HepG2 (cell line): Measurements from ENCODE around the gene AGER. TPM values are rescaled to one million over a fixed set of nuclear protein-coding genes. Genes with fewer than 3 reads are reported as not detected.
A peak's percentile ranks its signal among the peaks of the same experiment; 100 is the strongest.

Source experiments
- GTF3A ChIP-seq: sonication (generic); formaldehyde crosslinking; conservative IDR thresholded peaks from 2 replicates; pipeline ENCODE4 v1.4.0; 2020; ENCODE audit warnings: mild to moderate bottlenecking, missing genetic modification reagents
- HOXA5 ChIP-seq: sonication (generic); formaldehyde crosslinking; IDR thresholded peaks from 2 replicates; pipeline ENCODE4 v1.4.0; 2020; ENCODE audit warnings: missing genetic modification reagents
- KMT2B ChIP-seq: IDR thresholded peaks from 2 replicates; pipeline ENCODE4 v1.6.1; 2016; ENCODE audit warnings: missing genetic modification reagents, missing compliant biosample characterization
- MEF2D ChIP-seq: sonication (generic); formaldehyde crosslinking; IDR thresholded peaks from 2 replicates; pipeline ENCODE4 v1.5.1; 2020; ENCODE audit warnings: mild to moderate bottlenecking, missing genetic modification reagents
- NFYB ChIP-seq: sonication (generic); formaldehyde crosslinking; IDR thresholded peaks from 2 replicates; pipeline ENCODE4 v1.4.0; 2020; ENCODE audit warnings: missing genetic modification reagents
- NKX3-1 ChIP-seq: sonication (generic); formaldehyde crosslinking; IDR thresholded peaks from 2 replicates; pipeline ENCODE4 v1.5.0; 2020; ENCODE audit warnings: missing genetic modification reagents
- RBM39 ChIP-seq: fragments of 200-400 bp; formaldehyde crosslinking; IDR thresholded peaks from one replicate; pipeline ENCODE4 v1.6.1; 2018; ENCODE audit warnings: antibody characterized with exemption, mild to moderate bottlenecking, low read depth, low read length; ENCODE audit not compliant: poor library complexity, severe bottlenecking
- ZEB1 ChIP-seq: IDR thresholded peaks from 2 replicates; pipeline ENCODE4 v1.6.1; 2012; ENCODE audit warnings: mild to moderate bottlenecking, low read depth, inconsistent platforms; ENCODE audit not compliant: insufficient replicate concordance
- ZNF30 ChIP-seq: sonication (generic); formaldehyde crosslinking; IDR thresholded peaks from 2 replicates; pipeline ENCODE4 v1.5.0; 2020; ENCODE audit warnings: mild to moderate bottlenecking, missing genetic modification reagents
- ZNF331 ChIP-seq: sonication (generic); formaldehyde crosslinking; IDR thresholded peaks from 2 replicates; pipeline ENCODE4 v1.4.0; 2020; ENCODE audit warnings: missing genetic modification reagents
- polyA plus RNA-seq, 8 experiments: library from polyadenylated mRNA; depleted of rRNA in 3 of 8; stranded (reverse) in 7 of 8; unstranded in 1 of 8; fragments of >200 nt; fragmentation: Illumina TruSeq in 4 of 8; extraction: Trizol in 4 of 8; gene quantifications; 2 replicates each; pipeline versions ENCODE4 v1.2.1 to v1.2.3, GENCODE V29; 2011 to 2016; ENCODE audit warnings: low read depth in 4 of 8, missing spikeins in 1 of 8, mixed read lengths in 1 of 8; ENCODE audit not compliant: insufficient read depth in 1 of 8
- total RNA-seq, 5 experiments: library from RNA; depleted of rRNA; stranded (reverse); fragments of >200 nt; fragmentation: Illumina TruSeq; extraction: Trizol; gene quantifications; 2 replicates each; pipeline ENCODE4 v1.2.3, GENCODE V29; 2016; ENCODE audit warnings: low read depth in 1 of 5
- TF ChIP-seq, protein P1 (sequence below): sonication (generic); formaldehyde crosslinking; IDR thresholded peaks from 2 replicates; pipeline ENCODE4 v1.5.1; 2020; ENCODE audit warnings: missing genetic modification reagents, mild to moderate bottlenecking, borderline replicate concordance
- TF ChIP-seq, protein P2 (sequence below): sonication (generic); formaldehyde crosslinking; IDR thresholded peaks from 2 replicates; pipeline ENCODE4 v1.4.0; 2020; ENCODE audit warnings: mild to moderate bottlenecking, missing genetic modification reagents
- TF ChIP-seq, protein P3 (sequence below): sonication (generic); formaldehyde crosslinking; IDR thresholded peaks from 2 replicates; pipeline ENCODE4 v1.5.1; 2020; ENCODE audit warnings: mild to moderate bottlenecking, missing genetic modification reagents, borderline replicate concordance
- TF ChIP-seq, protein P4 (sequence below): IDR thresholded peaks from 2 replicates; pipeline ENCODE4 v1.6.1; 2016; ENCODE audit warnings: mild to moderate bottlenecking, missing biosample characterization, missing genetic modification reagents
- TF ChIP-seq, protein P5 (sequence below): sonication (generic); formaldehyde crosslinking; IDR thresholded peaks from 2 replicates; pipeline ENCODE4 v1.8.0; 2022; ENCODE audit warnings: missing genetic modification reagents, mild to moderate bottlenecking, inconsistent platforms, borderline replicate concordance
- TF ChIP-seq, protein P6 (sequence below): sonication (generic); formaldehyde crosslinking; IDR thresholded peaks from 2 replicates; pipeline ENCODE4 v1.4.0; 2020; ENCODE audit warnings: missing genetic modification reagents

Gene AGER
- total and polyA plus RNA-seq, 2 of the 13 experiments (the other 11 are each of a cell fraction or from before 2014, with no cell fraction given) = 1.9 to 5.1 TPM

DNA sequence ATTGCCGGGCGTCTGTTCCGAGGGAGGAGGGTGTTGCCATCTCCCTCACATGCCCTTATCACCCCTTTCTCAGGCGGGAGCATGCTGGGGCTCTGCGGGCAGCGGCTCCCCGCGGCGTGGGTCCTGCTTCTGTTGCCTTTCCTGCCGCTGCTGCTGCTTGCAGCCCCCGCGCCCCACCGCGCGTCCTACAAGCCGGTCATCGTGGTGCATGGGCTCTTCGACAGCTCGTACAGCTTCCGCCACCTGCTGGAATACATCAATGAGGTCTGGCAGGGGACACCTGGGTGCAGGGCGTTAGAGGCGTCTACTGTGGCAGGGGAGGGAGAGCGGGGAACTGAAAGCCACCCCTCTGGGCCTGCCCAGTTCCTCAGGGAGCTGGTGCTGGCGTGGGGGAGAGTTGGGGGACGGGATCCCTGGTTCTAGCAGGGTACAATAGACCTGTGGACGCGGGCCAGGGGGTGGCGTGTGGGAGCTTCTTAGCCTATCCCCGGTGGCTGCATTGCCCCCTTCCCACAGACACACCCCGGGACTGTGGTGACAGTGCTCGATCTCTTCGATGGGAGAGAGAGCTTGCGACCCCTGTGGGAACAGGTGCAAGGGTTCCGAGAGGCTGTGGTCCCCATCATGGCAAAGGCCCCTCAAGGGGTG is 29.4 kb downstream of the AGER start (continued):
- TF ChIP-seq, protein P1, sequence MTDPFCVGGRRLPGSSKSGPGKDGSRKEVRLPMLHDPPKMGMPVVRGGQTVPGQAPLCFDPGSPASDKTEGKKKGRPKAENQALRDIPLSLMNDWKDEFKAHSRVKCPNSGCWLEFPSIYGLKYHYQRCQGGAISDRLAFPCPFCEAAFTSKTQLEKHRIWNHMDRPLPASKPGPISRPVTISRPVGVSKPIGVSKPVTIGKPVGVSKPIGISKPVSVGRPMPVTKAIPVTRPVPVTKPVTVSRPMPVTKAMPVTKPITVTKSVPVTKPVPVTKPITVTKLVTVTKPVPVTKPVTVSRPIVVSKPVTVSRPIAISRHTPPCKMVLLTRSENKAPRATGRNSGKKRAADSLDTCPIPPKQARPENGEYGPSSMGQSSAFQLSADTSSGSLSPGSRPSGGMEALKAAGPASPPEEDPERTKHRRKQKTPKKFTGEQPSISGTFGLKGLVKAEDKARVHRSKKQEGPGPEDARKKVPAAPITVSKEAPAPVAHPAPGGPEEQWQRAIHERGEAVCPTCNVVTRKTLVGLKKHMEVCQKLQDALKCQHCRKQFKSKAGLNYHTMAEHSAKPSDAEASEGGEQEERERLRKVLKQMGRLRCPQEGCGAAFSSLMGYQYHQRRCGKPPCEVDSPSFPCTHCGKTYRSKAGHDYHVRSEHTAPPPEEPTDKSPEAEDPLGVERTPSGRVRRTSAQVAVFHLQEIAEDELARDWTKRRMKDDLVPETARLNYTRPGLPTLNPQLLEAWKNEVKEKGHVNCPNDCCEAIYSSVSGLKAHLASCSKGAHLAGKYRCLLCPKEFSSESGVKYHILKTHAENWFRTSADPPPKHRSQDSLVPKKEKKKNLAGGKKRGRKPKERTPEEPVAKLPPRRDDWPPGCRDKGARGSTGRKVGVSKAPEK (CRISPR knock-in tag) = peak; percentile 77; the same call in 1 of the 2 replicates
- TF ChIP-seq HOXA5 (CRISPR knock-in tag) = no peak
- TF ChIP-seq ZNF331 (CRISPR knock-in tag) = peak; percentile 76; the same call in 1 of the 2 replicates
- no peak for TF ChIP-seq RBM39
- TF ChIP-seq, protein P2, sequence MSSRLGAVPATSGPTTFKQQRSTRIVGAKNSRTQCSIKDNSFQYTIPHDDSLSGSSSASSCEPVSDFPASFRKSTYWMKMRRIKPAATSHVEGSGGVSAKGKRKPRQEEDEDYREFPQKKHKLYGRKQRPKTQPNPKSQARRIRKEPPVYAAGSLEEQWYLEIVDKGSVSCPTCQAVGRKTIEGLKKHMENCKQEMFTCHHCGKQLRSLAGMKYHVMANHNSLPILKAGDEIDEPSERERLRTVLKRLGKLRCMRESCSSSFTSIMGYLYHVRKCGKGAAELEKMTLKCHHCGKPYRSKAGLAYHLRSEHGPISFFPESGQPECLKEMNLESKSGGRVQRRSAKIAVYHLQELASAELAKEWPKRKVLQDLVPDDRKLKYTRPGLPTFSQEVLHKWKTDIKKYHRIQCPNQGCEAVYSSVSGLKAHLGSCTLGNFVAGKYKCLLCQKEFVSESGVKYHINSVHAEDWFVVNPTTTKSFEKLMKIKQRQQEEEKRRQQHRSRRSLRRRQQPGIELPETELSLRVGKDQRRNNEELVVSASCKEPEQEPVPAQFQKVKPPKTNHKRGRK = no peak
- TF ChIP-seq ZNF30 (CRISPR knock-in tag) = no peak
- TF ChIP-seq, protein P3, sequence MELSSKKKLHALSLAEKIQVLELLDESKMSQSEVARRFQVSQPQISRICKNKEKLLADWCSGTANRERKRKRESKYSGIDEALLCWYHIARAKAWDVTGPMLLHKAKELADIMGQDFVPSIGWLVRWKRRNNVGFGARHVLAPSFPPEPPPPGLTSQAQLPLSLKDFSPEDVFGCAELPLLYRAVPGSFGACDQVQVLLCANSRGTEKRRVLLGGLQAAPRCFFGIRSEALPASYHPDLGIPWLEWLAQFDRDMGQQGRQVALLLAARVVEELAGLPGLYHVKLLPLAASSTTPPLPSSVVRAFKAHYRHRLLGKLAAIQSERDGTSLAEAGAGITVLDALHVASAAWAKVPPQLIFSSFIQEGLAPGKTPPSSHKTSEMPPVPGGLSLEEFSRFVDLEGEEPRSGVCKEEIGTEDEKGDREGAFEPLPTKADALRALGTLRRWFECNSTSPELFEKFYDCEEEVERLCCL (CRISPR knock-in tag) = peak; percentile 89; the same call in 1 of the 2 replicates
- TF ChIP-seq, protein P4, sequence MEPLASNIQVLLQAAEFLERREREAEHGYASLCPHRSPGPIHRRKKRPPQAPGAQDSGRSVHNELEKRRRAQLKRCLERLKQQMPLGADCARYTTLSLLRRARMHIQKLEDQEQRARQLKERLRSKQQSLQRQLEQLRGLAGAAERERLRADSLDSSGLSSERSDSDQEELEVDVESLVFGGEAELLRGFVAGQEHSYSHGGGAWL (CRISPR knock-in tag) = no peak
- no peak for TF ChIP-seq GTF3A (CRISPR knock-in tag)
- no peak for TF ChIP-seq ZEB1
- TF ChIP-seq KMT2B (CRISPR knock-in tag) = no peak
- TF ChIP-seq NKX3-1 (CRISPR knock-in tag) = no peak
- TF ChIP-seq NFYB (CRISPR knock-in tag) = no peak
- TF ChIP-seq, protein P5, sequence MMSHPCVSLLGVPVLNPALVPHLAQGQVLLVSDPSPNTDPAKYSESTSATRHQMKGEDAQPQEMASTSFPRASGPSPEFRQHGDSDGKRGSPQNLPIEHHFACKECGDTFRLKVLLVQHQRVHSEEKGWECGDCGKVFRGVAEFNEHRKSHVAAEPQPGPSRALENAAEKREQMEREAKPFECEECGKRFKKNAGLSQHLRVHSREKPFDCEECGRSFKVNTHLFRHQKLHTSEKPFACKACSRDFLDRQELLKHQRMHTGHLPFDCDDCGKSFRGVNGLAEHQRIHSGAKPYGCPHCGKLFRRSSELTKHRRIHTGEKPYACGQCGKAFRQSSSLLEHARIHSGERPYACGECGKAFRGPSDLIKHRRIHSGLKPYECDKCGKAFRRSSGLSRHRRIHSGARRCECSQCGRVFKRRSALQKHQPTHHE (CRISPR knock-in tag) = no peak
- TF ChIP-seq MEF2D (CRISPR knock-in tag) = peak; percentile 87
- TF ChIP-seq, protein P6, sequence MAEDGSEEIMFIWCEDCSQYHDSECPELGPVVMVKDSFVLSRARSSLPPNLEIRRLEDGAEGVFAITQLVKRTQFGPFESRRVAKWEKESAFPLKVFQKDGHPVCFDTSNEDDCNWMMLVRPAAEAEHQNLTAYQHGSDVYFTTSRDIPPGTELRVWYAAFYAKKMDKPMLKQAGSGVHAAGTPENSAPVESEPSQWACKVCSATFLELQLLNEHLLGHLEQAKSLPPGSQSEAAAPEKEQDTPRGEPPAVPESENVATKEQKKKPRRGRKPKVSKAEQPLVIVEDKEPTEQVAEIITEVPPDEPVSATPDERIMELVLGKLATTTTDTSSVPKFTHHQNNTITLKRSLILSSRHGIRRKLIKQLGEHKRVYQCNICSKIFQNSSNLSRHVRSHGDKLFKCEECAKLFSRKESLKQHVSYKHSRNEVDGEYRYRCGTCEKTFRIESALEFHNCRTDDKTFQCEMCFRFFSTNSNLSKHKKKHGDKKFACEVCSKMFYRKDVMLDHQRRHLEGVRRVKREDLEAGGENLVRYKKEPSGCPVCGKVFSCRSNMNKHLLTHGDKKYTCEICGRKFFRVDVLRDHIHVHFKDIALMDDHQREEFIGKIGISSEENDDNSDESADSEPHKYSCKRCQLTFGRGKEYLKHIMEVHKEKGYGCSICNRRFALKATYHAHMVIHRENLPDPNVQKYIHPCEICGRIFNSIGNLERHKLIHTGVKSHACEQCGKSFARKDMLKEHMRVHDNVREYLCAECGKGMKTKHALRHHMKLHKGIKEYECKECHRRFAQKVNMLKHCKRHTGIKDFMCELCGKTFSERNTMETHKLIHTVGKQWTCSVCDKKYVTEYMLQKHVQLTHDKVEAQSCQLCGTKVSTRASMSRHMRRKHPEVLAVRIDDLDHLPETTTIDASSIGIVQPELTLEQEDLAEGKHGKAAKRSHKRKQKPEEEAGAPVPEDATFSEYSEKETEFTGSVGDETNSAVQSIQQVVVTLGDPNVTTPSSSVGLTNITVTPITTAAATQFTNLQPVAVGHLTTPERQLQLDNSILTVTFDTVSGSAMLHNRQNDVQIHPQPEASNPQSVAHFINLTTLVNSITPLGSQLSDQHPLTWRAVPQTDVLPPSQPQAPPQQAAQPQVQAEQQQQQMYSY (CRISPR knock-in tag) = no peak
